Measurements from ENCODE around the gene AFF1. TPM values are rescaled to one million over a fixed set of nuclear protein-coding genes. Genes with fewer than 3 reads are reported as not detected.

AFF1 gene
- total RNA-seq, 4 donors from 2014 or later, result 72.5 to 128 (median 108) TPM

GRCh38 chr4:87088186-87088585 lies 153.4 kb downstream of the AFF1 start:
- no peak overlapping the region for H3K27ac ChIP-seq
- no peaks in the 10 kb centered on the region for H3K9me3 ChIP-seq
- peaks cover 0 to 8% (median 2%) of the 10 kb centered on the region in 4 donors for H3K4me1 ChIP-seq
- H3K36me3 ChIP-seq, result peaks cover 0 to 35% (median 0%) of the 10 kb centered on the region in 3 donors
- no peak overlapping the region for H3K4me3 ChIP-seq
- no peak for TF ChIP-seq CTCF (IDR thresholded peaks at IDR 0.05)
- no peak for TF ChIP-seq POLR2A (IDR thresholded peaks at IDR 0.05)
- H3K27me3 ChIP-seq, result no peaks in the 10 kb centered on the region
- DNase-seq, result no peak

- no peak for DNase-seq
- Histone ChIP-seq H3K27me3 (no peaks in the 10 kb centered on the region), H3K27ac (no peak overlapping the region), H3K36me3 (peaks cover 0 to 38% (median 0%) of the 10 kb centered on the region in 3 donors), H3K9me3 (no peaks in the 10 kb centered on the region), H3K4me1 (peaks cover 0 to 11% (median 2%) of the 10 kb centered on the region in 4 donors), H3K4me3 (no peak overlapping the region)
- TF ChIP-seq POLR2A (IDR thresholded peaks at IDR 0.05) (no peak), CTCF (IDR thresholded peaks at IDR 0.05) (no peak)
Measured at GRCh38 chr4:87089368-87089767, 154.6 kb downstream of the AFF1 start.

- no peak overlapping the region for H3K27ac ChIP-seq
Measured at GRCh38 chr4:87090305-87090704, 155.5 kb downstream of the AFF1 start.

GRCh38 chr4:87092389-87093141 lies 157.8 kb downstream of the AFF1 start:
- TF ChIP-seq POLR2A (IDR thresholded peaks at IDR 0.05), result no peak
- TF ChIP-seq CTCF (IDR thresholded peaks at IDR 0.05), result no peak

More at GRCh38 chr4:87090305-87090704, 155.5 kb downstream of the AFF1 start:
- H3K27me3 ChIP-seq, result no peaks in the 10 kb centered on the region
- H3K4me1 ChIP-seq, result peaks cover 0 to 11% (median 2%) of the 10 kb centered on the region in 4 donors
- no peak for DNase-seq
- TF ChIP-seq CTCF (IDR thresholded peaks at IDR 0.05), result no peak
- TF ChIP-seq POLR2A (IDR thresholded peaks at IDR 0.05), result no peak
- peaks cover 0 to 44% (median 0%) of the 10 kb centered on the region in 3 donors for H3K36me3 ChIP-seq
- H3K4me3 ChIP-seq, result no peak overlapping the region
- no peaks in the 10 kb centered on the region for H3K9me3 ChIP-seq

GRCh38 chr4:87093443-87094123 lies 158.8 kb downstream of the AFF1 start:
- peak; percentile 19 to 70 (median 62) for TF ChIP-seq CTCF (IDR thresholded peaks at IDR 0.05)
- TF ChIP-seq POLR2A (IDR thresholded peaks at IDR 0.05), result no peak
- H3K9me3 ChIP-seq, result no peaks in the 10 kb centered on the region
- H3K36me3 ChIP-seq, result peaks cover 0 to 33% (median 0%) of the 10 kb centered on the region in 3 donors
- peak overlapping the region in 1 of 4 donors; percentile 6 for H3K27ac ChIP-seq
- DNase-seq, result peak in 2 of 3 donors; percentile 31 to 67
- no peak overlapping the region for H3K4me3 ChIP-seq
- H3K27me3 ChIP-seq, result no peaks in the 10 kb centered on the region
- H3K4me1 ChIP-seq, result peaks cover 0 to 11% (median 2%) of the 10 kb centered on the region in 4 donors

More at GRCh38 chr4:87092389-87093141, 157.8 kb downstream of the AFF1 start:
- no peaks in the 10 kb centered on the region for H3K27me3 ChIP-seq
- H3K9me3 ChIP-seq, result no peaks in the 10 kb centered on the region
- peaks cover 0 to 11% (median 2%) of the 10 kb centered on the region in 4 donors for H3K4me1 ChIP-seq
- peaks cover 0 to 33% (median 0%) of the 10 kb centered on the region in 3 donors for H3K36me3 ChIP-seq
- H3K4me3 ChIP-seq, result no peak overlapping the region
- peak overlapping the region in 2 of 4 donors; percentile 6 to 21 for H3K27ac ChIP-seq
- DNase-seq, result peak; percentile 51 to 83 (median 68)
